HK-2 (cell line): ENCODE results near the gene ATAD3C.
"Not testable (repeated sequence)": the region's sequence is repeated elsewhere in the genome, so short reads cannot be mapped to it uniquely, and the experiment has no call there.

Experiments
- DNase-seq: peaks from one replicate; pipeline ENCODE4 v3.0.0-alpha.2; 2018; ENCODE audit not compliant: unreplicated experiment

ATAD3C gene

DNA sequence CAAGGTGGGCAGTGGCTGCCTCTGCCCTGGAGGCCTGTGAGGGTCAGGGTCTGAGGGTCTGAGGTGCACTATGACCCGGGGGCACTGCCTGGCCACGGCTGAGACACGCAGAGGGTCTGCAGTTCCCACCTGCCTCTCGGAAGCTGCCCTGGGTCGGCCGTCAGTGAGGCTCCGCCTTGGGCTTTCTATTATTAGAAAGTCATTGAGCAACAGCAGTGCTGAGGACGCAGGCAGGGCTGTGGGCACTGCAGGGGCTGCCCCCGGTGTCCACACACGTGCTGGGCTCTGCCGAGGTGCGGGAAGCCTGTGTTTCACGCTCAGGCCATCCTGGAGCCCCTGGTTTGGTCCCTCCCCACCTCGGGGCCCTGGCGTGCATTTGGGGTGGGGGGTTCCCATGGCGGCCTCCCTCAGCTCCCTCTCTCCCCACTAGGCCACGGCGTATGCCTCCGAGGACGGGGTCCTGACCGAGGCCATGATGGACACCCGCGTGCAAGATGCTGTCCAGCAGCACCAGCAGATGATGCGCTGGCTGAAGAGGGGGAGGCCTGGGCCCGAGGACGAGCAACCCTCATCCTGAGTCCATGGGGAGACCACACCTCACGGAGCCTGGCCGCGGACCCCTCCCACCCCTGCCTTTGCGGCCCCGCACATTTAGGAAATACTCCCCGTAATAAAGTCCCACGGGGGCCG lies 59.4 kb downstream of the ATAD3C start:
- DNase-seq, result not testable (repeated sequence)

DNA sequence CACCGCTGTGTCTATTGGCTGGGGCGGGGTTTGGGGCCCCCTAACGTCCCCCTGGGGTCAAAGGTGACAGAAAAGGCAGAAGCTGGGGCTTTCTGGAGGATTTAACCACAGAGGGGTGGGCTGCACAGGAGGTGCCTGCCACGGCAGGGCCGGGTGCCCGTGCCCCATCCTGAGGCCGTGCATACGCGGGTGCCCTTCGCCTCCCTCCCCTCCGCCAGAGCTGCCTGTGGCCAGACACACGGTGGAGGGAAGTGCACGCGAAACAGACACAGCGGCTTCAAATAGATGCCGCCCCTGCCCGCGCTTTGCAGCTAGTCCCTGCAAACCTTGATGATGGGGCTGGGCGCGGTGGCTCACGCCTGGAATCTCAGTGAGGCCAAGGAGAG lies 60.0 kb downstream of the ATAD3C start:
- DNase-seq, result not testable (repeated sequence)

DNA sequence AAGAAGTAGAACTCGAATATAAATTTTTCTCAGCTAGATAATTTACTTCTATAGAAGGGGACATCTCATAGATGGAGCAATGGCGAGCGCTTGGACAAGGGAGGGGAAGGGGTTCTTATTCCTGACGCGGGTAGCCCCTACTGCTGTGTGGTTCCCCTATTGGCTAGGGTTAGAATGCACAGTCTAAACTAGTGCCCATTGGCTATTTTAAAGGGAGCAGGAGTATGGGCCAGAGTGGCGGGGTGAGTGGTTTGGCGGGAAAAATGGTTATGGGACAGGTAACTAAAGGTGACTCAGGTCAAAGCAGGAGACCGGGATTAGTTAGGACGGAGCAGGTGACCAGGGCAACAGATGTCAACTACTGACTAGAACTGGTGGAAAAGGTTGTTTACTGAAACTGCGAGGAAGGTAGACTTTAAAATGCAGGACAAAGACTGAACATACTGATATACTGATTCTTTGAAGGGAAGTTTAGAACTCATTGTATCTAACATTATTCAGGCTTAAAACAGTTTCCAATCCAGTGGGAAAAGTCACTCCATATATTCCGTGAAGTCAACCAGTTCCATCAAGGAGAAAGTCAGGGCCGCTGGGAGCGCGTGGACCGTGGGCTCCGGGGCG lies 61.5 kb downstream of the ATAD3C start:
- DNase-seq, result peak; percentile 31

DNA sequence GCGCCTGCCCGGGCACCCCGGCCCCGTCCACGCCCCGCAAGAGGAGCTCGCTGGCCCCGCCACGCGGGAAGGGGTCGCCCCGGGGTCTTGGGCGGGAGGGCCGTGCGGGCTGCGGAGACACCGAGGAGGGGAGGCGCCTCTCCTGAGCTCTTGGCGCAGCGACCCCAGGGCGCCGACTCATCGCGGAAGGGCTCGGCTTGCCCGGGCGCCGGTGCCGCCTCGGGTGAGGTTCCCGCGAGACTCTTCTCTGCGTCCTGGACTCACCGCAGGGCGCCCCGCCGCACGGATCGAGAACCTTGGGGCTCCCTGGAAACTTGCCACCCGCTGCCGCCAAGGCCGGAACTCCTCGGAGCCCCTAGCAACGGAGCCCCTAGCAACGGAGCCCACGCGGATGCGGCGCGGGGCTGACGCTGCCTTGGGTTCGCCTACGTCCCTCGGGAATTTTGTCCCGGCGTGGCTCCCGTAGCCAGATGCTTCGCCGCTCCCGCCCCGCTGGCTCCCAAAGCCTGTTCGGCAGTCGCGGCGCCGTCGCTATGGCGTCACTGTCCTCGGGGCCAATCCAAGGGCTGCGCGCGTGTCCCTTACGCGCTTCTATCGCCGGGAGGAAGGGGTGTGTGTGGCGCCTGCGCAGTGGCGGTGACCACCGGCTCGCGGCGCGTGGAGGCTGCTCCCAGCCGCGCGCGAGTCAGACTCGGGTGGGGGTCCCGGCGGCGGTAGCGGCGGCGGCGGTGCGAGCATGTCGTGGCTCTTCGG lies 62.2 kb downstream of the ATAD3C start, which contains the start of gene ATAD3A:
Gene ATAD3A (plus strand): TSS at position 630 of the 753 bp plus-strand sequence. CDS start 107 bp downstream, at position 737.
- DNase-seq, result peak; percentile 97

DNA sequence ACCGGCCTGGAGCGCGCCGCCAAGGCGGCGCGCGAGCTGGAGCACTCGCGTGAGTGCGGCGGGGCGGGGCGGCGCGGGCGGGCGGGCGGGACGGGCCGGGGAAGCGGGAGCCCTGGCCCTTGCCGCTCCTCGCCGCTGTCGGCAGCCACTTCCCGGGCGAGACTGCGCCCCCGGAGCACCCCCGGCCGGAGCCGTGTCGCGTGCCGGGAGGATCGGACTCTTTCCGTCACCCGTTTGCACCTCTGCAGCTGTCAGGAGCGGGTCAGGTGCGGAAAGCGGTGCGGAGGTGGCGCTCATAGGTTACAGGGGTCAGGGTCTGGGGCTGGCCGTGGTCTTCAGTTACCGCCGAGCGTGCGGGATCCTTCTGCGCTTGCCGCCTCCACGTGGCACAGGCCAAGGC lies 62.9 kb downstream of the ATAD3C start:
- DNase-seq, result not testable (repeated sequence)

DNA sequence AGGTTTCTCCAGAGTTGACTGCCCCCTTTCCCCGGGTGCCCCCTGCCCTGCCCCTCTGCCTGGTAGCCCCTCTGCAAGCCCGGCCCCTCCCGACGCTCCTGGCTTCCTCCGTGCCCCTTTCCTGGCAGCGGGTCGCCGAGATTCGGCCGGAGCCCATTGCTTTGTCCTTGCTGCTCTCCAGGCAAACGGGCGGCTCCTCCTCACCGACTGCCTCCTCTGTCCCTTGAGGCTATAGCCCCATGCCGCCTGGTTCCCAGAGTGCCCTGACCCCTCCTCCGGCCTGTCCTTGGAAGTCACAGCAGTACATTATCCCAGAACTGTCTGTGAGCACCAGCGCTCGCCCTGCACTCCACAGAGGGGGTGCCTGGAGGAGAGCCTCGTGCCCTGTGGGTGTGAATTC lies 64.2 kb downstream of the ATAD3C start:
- DNase-seq, result not testable (repeated sequence)

DNA sequence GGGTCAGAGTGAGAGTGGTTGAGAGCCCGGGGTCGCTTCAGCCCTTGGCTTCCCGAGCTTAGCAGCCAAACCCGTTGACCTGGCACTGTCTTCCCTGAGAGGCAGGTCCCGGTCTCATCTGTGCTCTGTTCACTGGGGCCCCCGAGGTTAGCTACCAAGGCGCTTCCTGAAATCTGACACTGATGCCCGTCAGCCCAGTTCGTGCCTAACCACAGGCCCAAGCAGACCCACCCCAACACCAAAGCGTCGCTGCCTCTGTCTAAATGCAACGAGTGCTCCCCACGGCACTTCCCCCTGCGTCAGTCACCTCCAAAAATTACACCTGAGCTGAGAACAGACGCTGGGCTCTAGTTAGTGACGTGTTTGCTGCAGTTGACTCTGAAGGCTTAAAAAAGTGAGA lies 64.9 kb downstream of the ATAD3C start:
- DNase-seq, result not testable (repeated sequence)

DNA sequence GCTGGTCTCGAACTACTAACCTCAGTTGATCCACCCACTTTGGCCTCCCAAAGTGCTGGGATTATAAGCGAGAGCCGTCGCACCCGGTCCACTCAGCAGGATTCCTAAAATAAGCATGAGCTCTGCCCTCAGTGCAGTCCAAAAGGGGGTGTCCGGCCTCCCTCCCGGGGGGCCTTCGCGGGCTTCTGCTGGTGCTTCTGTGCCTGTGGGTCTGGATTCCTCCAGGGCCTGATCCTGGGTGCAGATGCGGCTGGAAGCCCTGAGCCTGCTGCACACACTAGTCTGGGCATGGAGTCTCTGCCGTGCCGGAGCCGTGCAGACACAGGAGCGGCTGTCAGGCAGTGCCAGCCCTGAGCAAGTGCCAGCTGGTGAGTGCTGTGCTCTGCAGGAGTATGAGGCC lies 67.4 kb downstream of the ATAD3C start:
- DNase-seq, result not testable (repeated sequence)

DNA sequence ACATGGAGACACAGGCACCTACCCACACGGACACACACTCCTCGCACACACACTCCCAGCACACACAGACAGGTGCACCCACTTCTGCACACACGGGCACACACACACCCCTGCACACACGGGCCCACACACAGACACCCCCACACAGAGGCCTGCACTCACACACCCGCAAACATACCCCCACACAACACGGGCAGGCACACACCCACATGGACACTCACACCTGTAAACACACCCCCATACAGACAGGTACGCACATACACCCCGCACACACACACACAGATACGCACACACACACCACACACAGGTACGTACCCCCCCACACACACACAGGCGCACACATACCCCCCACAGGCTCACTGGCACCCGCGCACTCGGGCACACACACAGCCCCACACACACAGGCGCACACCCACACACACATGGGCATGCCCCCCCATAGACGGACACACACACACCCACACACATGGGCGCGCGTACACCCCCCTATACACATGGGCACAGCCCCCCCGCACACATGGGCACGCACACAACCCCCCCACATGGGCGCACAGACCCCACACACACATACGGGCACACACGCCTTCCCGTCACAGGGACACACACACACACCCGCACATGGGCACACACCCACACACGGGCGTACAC lies 68.6 kb downstream of the ATAD3C start:
- DNase-seq, result no peak

DNA sequence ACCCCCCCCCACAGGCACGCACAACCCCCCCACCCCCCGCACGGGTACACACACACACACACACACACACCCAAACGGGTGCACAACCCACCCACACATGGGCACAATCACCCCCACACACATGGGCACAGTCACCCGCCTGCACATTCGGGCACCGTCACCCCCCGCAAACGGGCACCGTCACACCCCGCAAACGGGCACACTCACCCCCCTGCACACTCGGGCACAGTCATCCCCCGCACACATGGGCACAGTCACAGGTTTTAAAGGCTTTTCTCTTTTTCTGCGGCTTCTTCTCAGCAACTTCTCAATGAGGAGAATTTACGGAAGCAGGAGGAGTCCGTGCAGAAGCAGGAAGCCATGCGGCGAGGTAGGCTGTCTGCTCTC lies 69.1 kb downstream of the ATAD3C start:
- DNase-seq, result not testable (repeated sequence)
